Neural cell (in vitro differentiated cells): ENCODE results near the gene SLC2A10. TPM values are rescaled to one million over a fixed set of nuclear protein-coding genes. Genes with fewer than 3 reads are reported as not detected.

Experiments used
- H2AFZ ChIP-seq: fragments of 200-600, 300-800 bp; sonication (generic), shearing (Covaris generic); 2 replicates; pipeline ENCODE4 v1.6.0; 2014; ENCODE audit warnings: low read depth, mild to moderate bottlenecking, antibody characterized with exemption, low read length, moderate library complexity
- H3F3A ChIP-seq: fragments of 200-600 bp; shearing (Covaris generic); 2 replicates; pipeline ENCODE4 v1.6.1; 2016; ENCODE audit warnings: mild to moderate bottlenecking, moderate library complexity, mixed read lengths, antibody characterized with exemption, low read length; ENCODE audit not compliant: insufficient read depth, poor library complexity, severe bottlenecking
- H3K27ac ChIP-seq: fragments of 200-600, 300-800 bp; sonication (generic), shearing (Covaris generic); 2 replicates; pipeline ENCODE4 v1.5.1; 2014; ENCODE audit warnings: mild to moderate bottlenecking, low read length, moderate library complexity
- H3K27me3 ChIP-seq: fragments of 300-800, 200-600 bp; sonication (generic), shearing (Covaris generic); 2 replicates; pipeline ENCODE4 v1.6.0; 2014; ENCODE audit warnings: mild to moderate bottlenecking, low read depth, low read length, moderate library complexity; ENCODE audit not compliant: insufficient read depth
- H3K36me3 ChIP-seq: fragments of 300-800, 200-600 bp; sonication (generic), shearing (Covaris generic); 2 replicates; pipeline ENCODE4 v1.5.1; 2014; ENCODE audit warnings: mild to moderate bottlenecking, antibody characterized with exemption, low read length, moderate library complexity; ENCODE audit not compliant: insufficient read depth
- H3K4me2 ChIP-seq: fragments of 300-800, 200-600 bp; sonication (generic), shearing (Covaris generic); 2 replicates; pipeline ENCODE4 v1.6.0; 2014; ENCODE audit warnings: mild to moderate bottlenecking, low read length
- H3K4me3 ChIP-seq: fragments of 300-800, 200-600 bp; sonication (generic), shearing (Covaris generic); 2 replicates; pipeline ENCODE4 v1.5.1; 2014; ENCODE audit warnings: mild to moderate bottlenecking, low read length, moderate library complexity
- H3K79me2 ChIP-seq: fragments of 200-600 bp; shearing (Covaris generic); replicated peaks from 2 replicates; pipeline ENCODE4 v1.6.0; 2014; ENCODE audit warnings: mild to moderate bottlenecking, low read length, moderate library complexity; ENCODE audit not compliant: insufficient read depth
- H3K9ac ChIP-seq: fragments of 300-800, 200-600 bp; sonication (generic), shearing (Covaris generic); 2 replicates; pipeline ENCODE4 v1.6.1; 2016; ENCODE audit warnings: mild to moderate bottlenecking, low read length, mixed read lengths
- H3K9me2 ChIP-seq: fragments of 200-600 bp; shearing (Covaris generic); 2 replicates; pipeline ENCODE4 v1.6.1; 2016; ENCODE audit warnings: mild to moderate bottlenecking, low read length, mixed read lengths; ENCODE audit not compliant: insufficient read depth
- H3K9me3 ChIP-seq: fragments of 200-600, 300-800 bp; sonication (generic), shearing (Covaris generic); 2 replicates; pipeline ENCODE4 v1.6.1; 2016; ENCODE audit warnings: mild to moderate bottlenecking, mixed run types, low read length, moderate library complexity, mixed read lengths
- H4K20me1 ChIP-seq: fragments of 200-600 bp; shearing (Covaris generic); 2 replicates; pipeline ENCODE4 v1.6.1; 2016; ENCODE audit warnings: mild to moderate bottlenecking, mixed run types; ENCODE audit not compliant: insufficient read depth
- CTCF ChIP-seq: fragments of 450-650 bp; IDR thresholded peaks from 2 replicates; pipeline ENCODE4 v1.5.1; 2014; ENCODE audit warnings: antibody characterized with exemption, mild to moderate bottlenecking, moderate library complexity; ENCODE audit not compliant: poor library complexity, severe bottlenecking
- EP300 ChIP-seq: fragments of 450-650 bp; conservative IDR thresholded peaks from 2 replicates; pipeline ENCODE4 v1.6.1; 2014; ENCODE audit warnings: antibody characterized with exemption, mild to moderate bottlenecking, moderate library complexity; ENCODE audit not compliant: poor library complexity, severe bottlenecking
- EZH2 ChIP-seq: fragments of 200-600, 300-800 bp; shearing (Covaris generic), sonication (generic); IDR thresholded peaks from 2 replicates; pipeline ENCODE4 v1.6.1; 2014; ENCODE audit warnings: antibody characterized with exemption, low read length, borderline replicate concordance, mild to moderate bottlenecking; ENCODE audit not compliant: insufficient read depth, poor library complexity, severe bottlenecking
- MXI1 ChIP-seq: fragments of 450-650 bp; conservative IDR thresholded peaks from 2 replicates; pipeline ENCODE4 v1.6.1; 2014; ENCODE audit warnings: antibody characterized with exemption, mild to moderate bottlenecking; ENCODE audit not compliant: poor library complexity, severe bottlenecking
- POLR2AphosphoS5 ChIP-seq: IDR thresholded peaks from 2 replicates; pipeline ENCODE4 v1.6.1; 2012
- RAD21 ChIP-seq: fragments of 450-650 bp; conservative IDR thresholded peaks from 2 replicates; pipeline ENCODE4 v1.6.1; 2014; ENCODE audit warnings: antibody characterized with exemption, mild to moderate bottlenecking, moderate library complexity
- REST ChIP-seq: IDR thresholded peaks from 2 replicates; pipeline ENCODE4 v1.6.1; 2012; ENCODE audit warnings: borderline replicate concordance
- SMC3 ChIP-seq: fragments of 450-650 bp; conservative IDR thresholded peaks from 2 replicates; pipeline ENCODE4 v1.6.1; 2014; ENCODE audit warnings: antibody characterized with exemption, mild to moderate bottlenecking, moderate library complexity; ENCODE audit not compliant: poor library complexity
- TAF1 ChIP-seq: IDR thresholded peaks from 2 replicates; pipeline ENCODE4 v1.6.1; 2012; ENCODE audit warnings: low read depth
- polyA plus RNA-seq: library from polyadenylated mRNA; depleted of rRNA; stranded (reverse); fragments of >200 nt; gene quantifications from 2 replicates; pipeline ENCODE4 v1.2.3, GENCODE V29; 2014

Gene SLC2A10
- polyA plus RNA-seq, 1 donor from 2014 or later = not detected

- Histone ChIP-seq H4K20me1 (no peaks in the 10 kb centered on the region), H3K79me2 (no peaks in the 10 kb centered on the region), H3K9me2 (no peaks in the 10 kb centered on the region), H3K27me3 (no peaks in the 10 kb centered on the region), H3F3A (no peaks in the 10 kb centered on the region), H3K9ac (no peak overlapping the region), H3K4me2 (no peak overlapping the region), H2AFZ (no peak overlapping the region), H3K9me3 (no peaks in the 10 kb centered on the region), H3K36me3 (no peaks in the 10 kb centered on the region), H3K4me3 (no peak overlapping the region), H3K27ac (no peak overlapping the region)
- no peak for TF ChIP-seq SMC3
- TF ChIP-seq POLR2AphosphoS5 = no peak
- no peak for TF ChIP-seq EZH2
- TF ChIP-seq EP300 = no peak
- TF ChIP-seq REST = no peak
- no peak for TF ChIP-seq RAD21
- TF ChIP-seq MXI1 = no peak
- no peak for TF ChIP-seq TAF1
- TF ChIP-seq CTCF = no peak
These were observed 7.9 kb upstream of the SLC2A10 start for GRCh38 chr20:46701556-46701955.

- H3K79me2 ChIP-seq = no peaks in the 10 kb centered on the region
- no peak overlapping the region for H3K9ac ChIP-seq
- H3K36me3 ChIP-seq = no peaks in the 10 kb centered on the region
- H3K27me3 ChIP-seq = no peaks in the 10 kb centered on the region
- H3K27ac ChIP-seq = no peak overlapping the region
- no peak overlapping the region for H2AFZ ChIP-seq
- H3K4me2 ChIP-seq = no peak overlapping the region
- H4K20me1 ChIP-seq = no peaks in the 10 kb centered on the region
- TF ChIP-seq EZH2 = no peak
- no peak for TF ChIP-seq MXI1
- TF ChIP-seq RAD21 = no peak
- no peak for TF ChIP-seq SMC3
- TF ChIP-seq EP300 = no peak
- TF ChIP-seq REST = no peak
- TF ChIP-seq CTCF = no peak
- no peak for TF ChIP-seq TAF1
- no peak for TF ChIP-seq POLR2AphosphoS5
- H3K9me2 ChIP-seq = no peaks in the 10 kb centered on the region
- no peaks in the 10 kb centered on the region for H3K9me3 ChIP-seq
- no peak overlapping the region for H3K4me3 ChIP-seq
- no peaks in the 10 kb centered on the region for H3F3A ChIP-seq
These were observed 7.5 kb upstream of the SLC2A10 start for GRCh38 chr20:46701986-46702385.
